SH-SY5Y (cell line): ENCODE results near the gene SH3GL1.

Experiments used
- GATA2 ChIP-seq: IDR thresholded peaks from 2 replicates; pipeline ENCODE4 v1.6.1; 2011; ENCODE audit warnings: mild to moderate bottlenecking, low read depth, low read length
- GATA3 ChIP-seq: IDR thresholded peaks from 2 replicates; pipeline ENCODE4 v1.6.1; 2011; ENCODE audit warnings: low read depth, mild to moderate bottlenecking, low read length, moderate library complexity

- TF ChIP-seq GATA3 (no peak), GATA2 (no peak)
Observed at GRCh38 chr19:4343370-4344307, 56.7 kb downstream of the SH3GL1 start, which contains the start of gene MPND.
